Stimulated activated CD4-positive, alpha-beta T cell treated with anti-CD3 and anti-CD28 coated beads, Interleukin-12 subunit alpha, Interleukin-12 subunit beta, amount 100 ng/mL, for 4 hours (primary cell): ENCODE results near the gene DMRT2.

Experiments
- DNase-seq: peaks from one replicate; pipeline ENCODE4 v3.0.0-alpha.2; 2020

The DMRT2 gene

DNA sequence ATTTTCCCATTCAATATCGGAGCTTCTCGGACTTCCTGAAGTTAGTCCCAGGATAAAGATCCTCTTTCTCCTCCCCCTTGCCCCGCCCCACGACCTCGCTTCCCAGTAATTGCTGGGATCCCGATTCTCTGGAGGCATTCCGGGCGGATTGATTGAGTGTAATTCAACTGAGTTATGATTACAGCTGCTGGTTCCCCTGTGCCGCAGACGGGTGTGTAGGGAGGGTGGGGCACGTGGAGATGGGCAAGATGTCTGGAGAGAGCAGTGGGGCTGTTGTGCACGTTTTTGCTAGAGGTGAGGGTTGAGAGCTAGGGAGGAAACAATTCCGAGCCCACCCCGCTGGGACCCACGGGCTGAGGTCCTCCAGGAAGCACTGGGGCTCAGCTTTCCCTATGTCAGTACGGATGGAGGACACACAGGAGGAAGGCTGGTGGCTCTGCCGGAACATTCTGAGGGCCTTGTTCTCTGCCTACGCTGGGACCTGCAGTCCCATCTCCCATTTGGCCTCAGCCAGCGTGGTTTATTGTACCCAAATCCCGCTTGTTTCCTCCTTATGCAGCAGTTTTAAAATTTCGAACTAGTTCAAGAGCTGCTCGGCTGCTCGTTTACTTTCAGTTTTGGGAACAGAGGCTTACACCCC lies 2.4 kb upstream of the DMRT2 start:
- DNase-seq: no peak

DNA sequence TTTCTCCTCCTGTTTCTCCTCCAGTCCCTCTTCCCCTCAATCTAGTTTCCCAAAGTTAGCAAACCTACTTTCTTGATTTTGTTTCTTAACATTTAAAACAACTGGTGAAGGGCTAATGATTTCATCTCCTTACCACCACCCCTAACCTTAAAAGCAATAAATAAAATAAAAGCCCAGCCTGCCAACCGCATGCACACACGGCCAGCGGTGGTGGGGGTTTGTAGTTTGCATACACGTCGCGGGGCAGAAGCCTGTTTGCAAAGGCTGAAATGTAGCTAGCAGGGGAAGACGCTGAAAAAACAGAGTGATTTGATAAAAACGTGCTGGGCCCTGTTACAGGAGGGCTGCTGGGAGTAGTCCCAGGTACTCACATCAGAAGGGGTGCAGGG lies 1.9 kb upstream of the DMRT2 start:
- no peak for DNase-seq

DNA sequence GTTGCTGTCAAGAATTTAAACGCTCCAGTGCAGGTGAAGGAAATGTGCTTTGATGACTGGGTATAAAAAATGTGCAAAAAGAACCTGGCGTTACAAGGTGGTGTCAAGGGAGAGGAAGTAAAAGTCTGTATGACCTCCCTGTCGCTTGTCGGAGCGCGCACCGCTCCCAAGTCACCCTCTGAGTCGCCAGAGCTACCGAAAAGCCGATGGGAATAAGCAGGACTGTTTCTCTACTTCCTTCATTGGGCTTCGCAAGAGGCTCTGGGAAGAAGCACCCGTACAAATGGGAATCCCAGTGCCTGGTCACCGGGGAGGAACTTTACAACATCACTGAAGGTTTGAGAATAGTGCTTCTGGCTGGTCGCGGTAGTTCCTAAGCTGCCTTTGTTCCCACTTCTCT lies 1.3 kb upstream of the DMRT2 start:
- DNase-seq: no peak

GRCh38 chr9:1049641-1050040 lies 516 bp upstream of the DMRT2 start:
- DNase-seq: no peak

DNA sequence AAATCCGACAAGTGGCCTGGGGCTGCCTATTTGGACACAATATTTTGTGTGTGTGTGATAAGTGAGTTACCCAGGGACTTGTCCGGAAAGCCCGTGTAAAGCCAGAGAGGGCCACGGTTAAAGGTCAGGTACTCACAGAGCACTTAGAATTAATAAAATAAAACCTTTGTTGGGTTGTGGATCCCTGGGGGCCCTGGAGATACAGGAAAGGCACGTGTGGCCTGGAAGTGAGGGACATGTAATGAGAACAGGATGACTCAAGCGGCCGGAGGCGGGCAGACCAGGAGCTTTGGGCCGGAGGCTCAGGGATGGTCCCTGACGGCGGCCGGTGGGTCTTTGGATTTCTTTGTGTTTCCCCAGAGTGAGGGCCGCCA lies 1.0 kb downstream of the DMRT2 start:
- DNase-seq: no peak

GRCh38 chr9:1051584-1052275 lies 1.6 kb downstream of the DMRT2 start:
- no peak for DNase-seq

- DNase-seq: no peak
These were observed 2.5 kb downstream of the DMRT2 start for GRCh38 chr9:1052365-1053281.

- DNase-seq: no peak
These were observed 3.1 kb downstream of the DMRT2 start for GRCh38 chr9:1053282-1053621.

GRCh38 chr9:1053986-1054425 lies 3.8 kb downstream of the DMRT2 start:
- DNase-seq: no peak

DNA sequence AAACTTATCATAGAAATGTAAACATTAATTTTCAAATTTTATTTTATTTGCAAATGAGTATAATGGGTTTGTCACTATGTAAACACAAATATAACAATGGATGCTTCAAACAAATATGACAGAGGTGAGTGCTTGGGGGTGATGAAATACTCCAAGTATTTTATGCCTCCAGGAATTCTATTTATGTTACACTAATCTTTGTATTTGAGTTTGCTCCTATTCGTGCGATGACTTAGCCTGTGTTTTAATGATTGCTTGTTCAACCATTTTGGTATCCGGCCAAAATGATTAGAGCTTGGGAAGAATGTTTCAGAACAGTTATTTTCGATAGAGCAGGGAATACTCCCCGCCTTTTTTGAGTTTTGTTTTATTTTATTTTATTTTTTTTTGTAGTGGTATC lies 5.0 kb downstream of the DMRT2 start:
- no peak for DNase-seq

DNA sequence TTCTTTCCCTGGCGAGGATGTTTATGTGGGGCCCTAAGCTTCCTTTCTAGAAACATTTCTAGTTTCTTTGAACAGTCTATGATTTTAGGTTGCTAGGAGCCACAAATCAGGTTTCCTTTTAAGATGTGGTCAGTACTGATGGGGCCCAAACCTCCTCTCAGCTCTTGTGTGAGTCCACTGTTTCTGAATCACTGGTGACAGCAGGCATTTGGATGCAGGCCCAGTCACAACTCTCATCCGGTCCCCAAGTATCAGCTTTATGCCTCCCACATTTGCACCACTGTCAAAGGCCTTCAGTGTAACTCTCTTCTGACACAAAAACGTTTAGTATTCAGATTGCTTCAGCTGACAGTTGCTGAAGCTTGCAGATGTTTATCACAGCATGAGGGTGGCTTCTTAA lies 7.8 kb downstream of the DMRT2 start:
- DNase-seq: no peak

- DNase-seq: no peak
These were observed 8.8 kb downstream of the DMRT2 start for GRCh38 chr9:1058826-1059487.

- DNase-seq: no peak
These were observed 15.0 kb downstream of the DMRT2 start for GRCh38 chr9:1065130-1065529.

DNA sequence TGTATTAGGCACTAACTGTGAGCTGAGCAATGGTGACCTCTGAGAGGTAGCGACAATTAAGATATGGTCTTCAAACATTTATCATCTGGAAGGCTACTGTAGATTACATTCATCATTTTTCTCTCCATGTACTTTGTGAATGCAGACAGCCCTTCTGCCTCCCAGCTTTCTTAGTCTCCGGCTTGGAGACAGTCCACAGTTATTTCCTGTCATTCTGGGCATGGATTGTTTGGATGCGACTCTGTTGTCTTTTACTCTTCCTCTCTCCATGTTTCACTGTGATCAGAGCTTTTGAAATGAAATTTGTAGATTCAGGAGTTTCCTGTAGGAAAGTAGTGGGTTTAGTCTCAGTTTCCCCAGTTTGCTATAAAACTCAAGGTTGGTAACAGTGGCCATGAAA lies 20.5 kb downstream of the DMRT2 start:
- DNase-seq: no peak

DNA sequence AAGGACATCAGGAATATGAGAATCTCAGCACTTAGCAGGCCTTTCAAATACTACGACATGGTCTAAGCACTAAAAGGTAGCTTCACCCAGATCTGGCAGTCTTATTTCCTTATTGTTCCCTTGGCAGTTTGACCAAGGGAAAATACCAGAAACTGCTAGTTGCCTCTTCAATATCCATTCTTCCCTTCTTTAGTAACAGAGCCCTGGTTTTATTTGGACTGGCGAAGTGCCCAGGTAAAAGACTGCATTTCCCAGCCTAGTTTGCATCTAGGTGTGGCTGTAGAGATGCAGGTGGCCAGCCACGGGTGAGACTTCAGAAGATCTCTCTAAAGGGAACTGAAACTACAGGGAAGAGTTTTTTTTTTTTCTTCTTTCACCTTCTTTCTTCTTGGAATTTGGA lies 21.6 kb downstream of the DMRT2 start:
- no peak for DNase-seq

- no peak for DNase-seq
These were observed 23.3 kb downstream of the DMRT2 start for GRCh38 chr9:1073497-1073896.

DNA sequence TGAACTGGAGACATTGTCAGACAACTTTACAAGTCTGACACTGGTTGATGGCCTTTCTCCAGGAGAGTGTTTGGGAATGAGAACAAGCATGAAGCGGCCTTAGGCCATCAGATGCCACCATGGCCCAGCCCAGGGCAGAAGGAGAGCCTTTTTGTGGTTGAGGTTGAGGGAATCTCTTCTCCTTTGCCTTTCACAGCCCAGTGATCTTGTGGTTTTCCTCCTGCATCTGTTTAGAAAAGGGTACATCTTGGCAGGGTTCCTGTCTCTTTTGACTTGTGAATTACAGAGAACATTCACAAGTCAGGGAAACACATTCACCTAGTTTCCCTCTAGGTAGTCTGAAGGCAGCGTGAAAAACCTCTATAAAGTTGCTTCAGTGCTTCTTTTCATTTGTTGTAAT lies 27.5 kb downstream of the DMRT2 start:
- DNase-seq: no peak

DNA sequence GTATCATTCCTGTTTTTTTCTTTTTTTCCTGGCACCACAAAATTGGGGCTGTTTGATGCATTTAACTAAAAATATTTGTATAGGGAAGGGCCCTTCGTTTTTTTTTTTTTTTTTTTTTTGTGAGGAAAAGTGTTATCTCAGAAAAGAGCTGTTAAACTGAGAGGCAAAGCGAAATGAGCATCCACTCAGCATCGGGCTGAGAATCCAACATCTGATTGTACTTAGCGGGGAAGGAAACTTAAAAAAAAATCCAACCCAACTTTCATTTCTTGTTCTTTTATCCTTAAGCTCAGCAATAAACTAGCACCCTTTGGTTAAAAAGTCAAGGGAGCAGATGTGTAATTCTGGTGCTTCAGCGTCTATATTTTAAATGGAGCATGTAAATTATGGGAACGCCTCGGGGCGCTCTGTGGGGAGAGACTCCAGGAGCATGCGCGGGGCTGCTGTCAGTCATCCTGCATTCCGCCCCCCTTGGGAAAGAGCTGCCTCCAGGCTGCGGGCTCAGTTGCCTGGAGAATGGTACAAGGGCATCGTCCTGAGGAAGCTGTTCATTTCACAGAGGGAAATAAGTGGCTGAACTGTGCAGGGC lies 33.3 kb downstream of the DMRT2 start:
- DNase-seq: no peak

GRCh38 chr9:1085086-1085485 lies 34.9 kb downstream of the DMRT2 start:
- no peak for DNase-seq

DNA sequence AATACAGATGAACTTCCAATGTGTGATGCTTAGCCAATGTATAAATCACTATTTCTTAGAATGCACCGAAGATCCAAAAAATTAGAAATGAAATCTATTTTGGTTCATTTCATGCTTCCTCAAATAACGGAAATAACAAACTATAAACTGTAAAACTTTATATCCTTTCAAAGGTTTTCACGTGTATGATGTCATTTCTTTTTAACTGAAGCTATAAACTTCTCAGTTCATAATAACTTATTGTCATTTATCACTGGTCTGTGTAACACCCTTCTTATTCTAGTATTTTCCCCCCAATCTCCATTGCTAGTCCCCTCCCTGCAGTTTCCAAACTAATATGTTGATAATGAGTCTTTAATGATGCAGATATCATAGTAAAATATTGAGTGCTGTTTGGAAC lies 36.4 kb downstream of the DMRT2 start:
- no peak for DNase-seq

DNA sequence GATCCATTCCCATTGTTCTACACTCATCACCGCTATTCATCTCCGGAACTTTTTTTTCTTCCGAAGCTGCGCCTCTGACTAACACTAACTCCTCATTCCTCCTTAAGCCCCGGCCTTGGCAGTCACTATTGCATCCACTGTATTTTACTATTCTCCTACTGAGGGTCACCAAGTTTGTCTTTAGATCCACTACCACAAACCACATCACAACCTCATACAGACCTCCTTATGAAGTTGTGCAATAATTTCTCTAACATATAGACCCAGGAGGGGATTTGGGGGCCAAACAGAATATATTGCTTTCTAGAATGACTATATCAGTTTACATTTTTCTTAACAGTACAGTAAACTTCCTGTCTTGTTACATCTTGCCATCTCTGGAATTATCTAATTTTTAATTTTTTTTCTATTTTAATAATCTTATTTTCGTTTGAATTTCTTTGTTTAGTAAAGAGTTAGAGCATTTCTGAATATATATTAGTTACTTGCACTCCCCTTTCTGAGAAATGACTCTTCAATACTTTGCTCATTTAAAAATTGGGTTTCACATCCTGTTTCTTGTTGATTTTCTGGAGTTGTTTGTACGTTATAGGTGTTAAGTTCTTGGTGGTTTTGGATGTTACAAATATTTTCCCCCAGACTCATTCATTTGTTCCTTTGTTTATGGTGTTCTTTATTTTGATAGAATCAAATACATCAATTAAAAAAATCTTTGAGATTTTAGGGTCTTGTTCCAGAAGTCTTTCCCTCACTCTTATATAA lies 37.1 kb downstream of the DMRT2 start:
- no peak for DNase-seq

- no peak for DNase-seq
These were observed 44.6 kb downstream of the DMRT2 start for GRCh38 chr9:1094749-1095148.
